GM18526 (cell line): ENCODE data around the gene CYP2W1.

Source experiments
- POLR2A ChIP-seq: IDR thresholded peaks from 3 replicates; pipeline ENCODE4 v1.6.1; 2011; ENCODE audit not compliant: insufficient read length; ENCODE audit errors: extremely low read depth

The CYP2W1 gene

GRCh38 chr7:946256-946996 lies 36.6 kb upstream of the CYP2W1 start:
- no peak for TF ChIP-seq POLR2A

GRCh38 chr7:947391-948210 lies 35.4 kb upstream of the CYP2W1 start:
- TF ChIP-seq POLR2A: no peak

GRCh38 chr7:949021-949934 lies 33.7 kb upstream of the CYP2W1 start:
- TF ChIP-seq POLR2A: no peak

- TF ChIP-seq POLR2A: no peak
Measured at GRCh38 chr7:951881-952547, 31.0 kb upstream of the CYP2W1 start.

GRCh38 chr7:952548-953441 lies 30.2 kb upstream of the CYP2W1 start:
- TF ChIP-seq POLR2A: no peak

- no peak for TF ChIP-seq POLR2A
Measured at GRCh38 chr7:953547-954327, 29.2 kb upstream of the CYP2W1 start.

GRCh38 chr7:954330-955238 lies 28.4 kb upstream of the CYP2W1 start, which contains the start of gene ADAP1:
Gene ADAP1 (minus strand): TSS chr7:954680. CDS start chr7:954477, 203 bp downstream.
- peak; percentile 22 for TF ChIP-seq POLR2A

GRCh38 chr7:956031-956430 lies 26.9 kb upstream of the CYP2W1 start:
- TF ChIP-seq POLR2A: no peak

- no peak for TF ChIP-seq POLR2A
Measured at GRCh38 chr7:957418-958220, 25.4 kb upstream of the CYP2W1 start.

- TF ChIP-seq POLR2A: no peak
Measured at GRCh38 chr7:958221-959200, 24.5 kb upstream of the CYP2W1 start.

- TF ChIP-seq POLR2A: no peak
Measured at GRCh38 chr7:959271-959670, 23.7 kb upstream of the CYP2W1 start.
